ENCODE results near the gene DMWD.

- TF ChIP-seq CTCF (IDR thresholded peaks at IDR 0.05; ENCODE audit: insufficient read depth, low read length) (no peak), POLR2AphosphoS5 (IDR thresholded peaks at IDR 0.05; ENCODE audit: low read depth) (no peak), GABPA (IDR thresholded peaks at IDR 0.05; ENCODE audit: low read depth) (no peak)
- TF ChIP-seq, protein P1, sequence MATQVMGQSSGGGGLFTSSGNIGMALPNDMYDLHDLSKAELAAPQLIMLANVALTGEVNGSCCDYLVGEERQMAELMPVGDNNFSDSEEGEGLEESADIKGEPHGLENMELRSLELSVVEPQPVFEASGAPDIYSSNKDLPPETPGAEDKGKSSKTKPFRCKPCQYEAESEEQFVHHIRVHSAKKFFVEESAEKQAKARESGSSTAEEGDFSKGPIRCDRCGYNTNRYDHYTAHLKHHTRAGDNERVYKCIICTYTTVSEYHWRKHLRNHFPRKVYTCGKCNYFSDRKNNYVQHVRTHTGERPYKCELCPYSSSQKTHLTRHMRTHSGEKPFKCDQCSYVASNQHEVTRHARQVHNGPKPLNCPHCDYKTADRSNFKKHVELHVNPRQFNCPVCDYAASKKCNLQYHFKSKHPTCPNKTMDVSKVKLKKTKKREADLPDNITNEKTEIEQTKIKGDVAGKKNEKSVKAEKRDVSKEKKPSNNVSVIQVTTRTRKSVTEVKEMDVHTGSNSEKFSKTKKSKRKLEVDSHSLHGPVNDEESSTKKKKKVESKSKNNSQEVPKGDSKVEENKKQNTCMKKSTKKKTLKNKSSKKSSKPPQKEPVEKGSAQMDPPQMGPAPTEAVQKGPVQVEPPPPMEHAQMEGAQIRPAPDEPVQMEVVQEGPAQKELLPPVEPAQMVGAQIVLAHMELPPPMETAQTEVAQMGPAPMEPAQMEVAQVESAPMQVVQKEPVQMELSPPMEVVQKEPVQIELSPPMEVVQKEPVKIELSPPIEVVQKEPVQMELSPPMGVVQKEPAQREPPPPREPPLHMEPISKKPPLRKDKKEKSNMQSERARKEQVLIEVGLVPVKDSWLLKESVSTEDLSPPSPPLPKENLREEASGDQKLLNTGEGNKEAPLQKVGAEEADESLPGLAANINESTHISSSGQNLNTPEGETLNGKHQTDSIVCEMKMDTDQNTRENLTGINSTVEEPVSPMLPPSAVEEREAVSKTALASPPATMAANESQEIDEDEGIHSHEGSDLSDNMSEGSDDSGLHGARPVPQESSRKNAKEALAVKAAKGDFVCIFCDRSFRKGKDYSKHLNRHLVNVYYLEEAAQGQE (IDR thresholded peaks at IDR 0.05; ENCODE audit: insufficient replicate concordance, low read depth): no peak
These were observed 35.0 kb downstream of the DMWD start for GRCh38 chr19:45757695-45758094.
